ENCODE data around the gene ALDH1A3.

The ALDH1A3 gene

GRCh38 chr15:100859970-100860828 lies 19.4 kb upstream of the ALDH1A3 start:
- DNase-seq: no peak

GRCh38 chr15:100860829-100861510 lies 18.7 kb upstream of the ALDH1A3 start:
- no peak for DNase-seq

- no peak for DNase-seq
These were observed 18.1 kb upstream of the ALDH1A3 start for GRCh38 chr15:100861511-100861991.

DNA sequence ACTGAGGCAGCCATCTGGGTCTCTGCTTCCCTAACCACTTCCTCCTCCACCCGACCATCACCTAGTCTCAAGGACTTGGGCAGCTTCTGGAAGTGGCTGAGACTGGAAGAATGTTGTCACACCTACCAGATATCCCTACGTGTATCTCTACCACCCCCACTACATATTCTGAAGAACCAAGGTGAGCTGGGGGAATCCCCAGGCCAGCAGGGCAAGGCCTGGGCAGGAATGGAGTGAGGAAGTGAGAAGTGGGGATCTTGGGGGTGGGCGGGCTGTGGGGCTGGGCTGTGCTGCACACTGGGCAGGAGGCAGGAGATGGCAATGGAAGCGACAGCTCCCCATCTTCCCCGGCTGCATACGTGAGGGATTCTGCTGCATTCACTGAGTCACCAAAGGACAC lies 17.5 kb upstream of the ALDH1A3 start:
- no peak for DNase-seq

- no peak for DNase-seq
These were observed 16.4 kb upstream of the ALDH1A3 start for GRCh38 chr15:100863075-100863795.

DNA sequence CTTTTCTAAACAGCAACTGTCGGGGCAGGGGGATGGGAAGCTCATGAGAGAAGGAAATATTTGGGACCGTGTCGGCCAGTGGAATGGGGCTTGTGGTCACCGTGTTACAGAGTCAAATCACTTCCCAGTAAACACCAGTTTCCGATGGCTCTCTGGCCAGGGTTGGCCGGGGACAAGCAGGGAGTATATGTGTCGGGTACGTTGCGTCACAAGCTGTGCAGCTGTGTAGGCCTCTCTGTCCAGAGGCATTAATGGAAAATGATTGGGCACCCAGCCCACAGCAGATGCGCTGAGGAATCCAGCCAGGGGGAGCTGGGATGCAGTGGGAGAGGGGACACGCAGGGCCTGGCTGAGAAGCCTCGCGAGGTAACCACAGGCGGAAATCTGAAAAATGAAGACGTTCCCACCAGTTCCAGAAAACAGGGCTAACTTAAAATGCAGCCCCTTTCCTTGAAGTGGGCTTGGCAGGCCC lies 15.8 kb upstream of the ALDH1A3 start:
- no peak for DNase-seq

DNA sequence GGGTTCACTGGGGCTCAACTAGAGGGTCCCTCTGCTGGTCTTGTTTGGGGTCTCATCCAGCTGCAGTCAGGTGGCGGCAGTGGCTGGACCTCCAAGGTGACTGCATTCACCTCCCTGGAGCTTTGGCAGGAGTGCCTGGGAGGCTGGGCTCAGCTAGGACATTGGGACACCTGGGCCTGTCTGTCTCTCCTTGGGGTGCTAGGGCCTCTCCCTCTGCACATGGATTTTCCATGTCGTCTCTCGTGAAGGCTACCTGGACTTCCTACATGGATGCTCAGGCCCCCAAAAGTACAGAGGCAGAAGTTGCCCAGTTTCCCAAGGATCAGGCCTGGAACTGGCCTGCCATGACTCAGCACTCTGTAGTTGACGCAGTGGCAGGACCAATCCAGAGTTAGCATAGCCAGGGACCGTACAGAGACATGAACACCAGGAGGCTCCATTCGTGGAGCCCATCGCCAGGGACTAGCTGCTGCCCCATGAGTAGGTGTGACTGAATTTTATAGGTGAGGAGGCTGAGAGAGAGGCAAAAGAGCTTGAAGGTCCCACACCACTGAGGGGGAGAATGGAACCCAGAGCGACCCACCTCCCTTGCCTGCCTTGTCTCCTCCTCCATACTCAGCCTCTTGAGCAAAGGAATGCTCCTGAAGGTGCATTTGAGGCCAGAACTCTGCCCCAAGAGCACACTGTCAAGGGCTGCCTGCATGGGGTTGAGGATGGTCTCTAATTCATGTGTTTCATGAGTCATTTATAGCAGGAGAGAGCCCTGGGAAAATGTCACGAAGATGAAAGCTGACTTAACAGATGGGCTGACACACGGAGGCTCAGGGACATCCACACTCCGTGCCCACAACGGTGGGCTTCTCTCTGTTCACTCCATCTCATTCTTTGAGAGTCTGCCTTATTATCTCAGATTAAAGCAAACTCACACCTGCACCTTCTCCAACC lies 13.0 kb upstream of the ALDH1A3 start:
- no peak for DNase-seq

DNA sequence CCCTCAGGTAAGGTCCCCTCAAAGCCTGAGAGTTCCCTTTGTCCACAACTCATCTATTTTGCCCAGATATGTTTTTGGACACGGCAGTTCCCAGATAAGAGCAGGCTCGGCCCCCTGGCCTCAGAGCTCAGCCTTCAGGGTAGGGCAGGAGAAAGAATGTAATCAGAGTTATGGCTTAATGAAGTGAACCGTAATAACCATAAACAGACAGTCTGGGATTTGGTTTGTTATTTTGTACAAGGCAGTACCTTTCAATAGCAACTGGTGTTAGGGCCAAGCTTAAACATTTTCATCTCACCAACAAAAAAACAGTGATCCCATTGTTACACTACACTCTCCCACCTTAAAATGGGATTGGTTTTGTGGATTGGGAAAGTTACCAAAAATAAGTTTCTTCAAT lies 12.2 kb upstream of the ALDH1A3 start:
- DNase-seq: no peak

DNA sequence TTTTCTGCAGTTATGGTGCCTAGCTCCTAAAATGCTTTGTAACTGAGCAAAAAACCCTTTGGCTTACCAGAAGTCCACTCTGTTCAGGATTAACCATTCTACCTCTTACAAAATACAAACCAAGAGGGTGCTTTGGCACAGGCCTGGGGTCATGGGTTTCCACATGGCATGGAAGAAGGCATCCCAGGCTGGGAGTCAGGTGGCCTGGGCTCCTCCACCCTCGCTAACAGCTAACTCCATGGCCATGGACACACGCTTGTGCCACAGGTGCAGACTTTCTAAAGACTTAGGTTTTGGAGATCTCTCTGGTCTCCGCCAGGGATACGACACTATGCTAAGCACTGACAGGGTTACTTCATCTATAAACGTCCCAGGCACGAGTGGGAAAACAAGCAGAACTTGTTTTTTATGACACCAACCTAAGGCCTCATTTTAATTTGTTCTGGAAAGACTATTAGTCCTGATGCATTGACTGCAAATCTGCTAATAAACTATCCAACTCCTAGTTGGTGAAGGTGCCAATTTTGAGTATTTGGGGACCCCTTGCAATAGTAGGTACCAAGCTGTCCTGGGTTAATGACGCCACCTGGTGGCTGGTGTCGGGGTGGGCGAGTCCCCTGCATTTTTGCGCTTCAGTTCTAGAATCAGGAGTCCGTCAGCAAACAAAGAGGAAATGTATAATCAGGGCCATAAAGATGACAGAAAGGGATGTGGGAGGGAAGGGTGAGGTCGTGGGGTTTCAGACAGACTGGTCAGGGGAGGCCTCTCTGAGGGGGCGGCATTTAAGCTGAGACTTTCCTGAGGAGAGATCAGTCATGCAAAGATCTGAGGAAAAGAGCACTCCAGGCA lies 10.3 kb upstream of the ALDH1A3 start:
- DNase-seq: no peak

DNA sequence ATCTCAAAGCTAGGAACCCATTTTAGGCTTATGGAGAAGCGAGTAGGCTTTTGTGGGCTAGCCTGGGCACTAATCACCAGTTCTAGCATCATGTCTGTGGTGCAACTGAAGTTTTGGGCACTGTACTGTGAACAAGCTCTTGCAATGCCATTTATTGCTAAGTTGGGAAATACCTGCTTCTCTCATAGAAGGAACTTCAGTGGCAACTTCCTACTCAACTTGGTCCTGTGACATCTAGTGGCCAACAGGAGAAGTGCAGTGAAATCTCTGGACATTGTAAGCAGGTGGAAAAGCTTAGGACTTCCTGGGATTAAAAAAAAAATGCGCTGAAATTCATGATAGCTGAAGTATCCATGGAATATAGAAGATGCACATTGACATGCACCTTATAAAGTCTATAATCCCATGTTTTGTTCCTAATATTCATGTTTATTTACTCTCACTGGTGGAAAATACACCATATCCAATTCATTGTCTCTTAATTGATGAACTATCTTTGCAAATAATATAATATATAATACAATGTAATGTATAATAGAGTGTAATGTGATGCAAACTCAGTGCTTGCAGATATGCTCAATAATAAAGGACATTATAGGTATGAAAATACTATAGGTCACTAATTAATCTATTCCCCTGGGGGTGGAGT lies 6.5 kb upstream of the ALDH1A3 start:
- no peak for DNase-seq

DNA sequence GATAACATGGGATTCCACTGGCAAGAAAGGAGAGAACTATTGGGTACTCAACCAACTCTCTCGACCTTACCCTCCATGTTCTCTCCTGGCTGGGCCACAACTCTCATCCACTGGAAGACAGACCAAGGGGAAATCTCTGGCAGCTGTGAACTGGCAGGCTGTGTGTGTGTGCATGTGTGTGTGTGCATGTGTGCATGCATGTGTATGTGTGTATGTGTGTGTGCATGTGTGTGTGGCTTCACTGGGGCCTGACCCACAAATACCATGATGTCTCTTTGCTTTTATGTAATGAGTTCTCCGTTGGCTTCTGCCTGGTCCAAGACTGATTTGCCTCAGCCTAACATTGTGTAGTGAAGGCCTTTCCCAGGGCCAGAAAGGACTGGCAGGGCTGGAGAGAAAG lies 4.1 kb upstream of the ALDH1A3 start:
- DNase-seq: no peak

DNA sequence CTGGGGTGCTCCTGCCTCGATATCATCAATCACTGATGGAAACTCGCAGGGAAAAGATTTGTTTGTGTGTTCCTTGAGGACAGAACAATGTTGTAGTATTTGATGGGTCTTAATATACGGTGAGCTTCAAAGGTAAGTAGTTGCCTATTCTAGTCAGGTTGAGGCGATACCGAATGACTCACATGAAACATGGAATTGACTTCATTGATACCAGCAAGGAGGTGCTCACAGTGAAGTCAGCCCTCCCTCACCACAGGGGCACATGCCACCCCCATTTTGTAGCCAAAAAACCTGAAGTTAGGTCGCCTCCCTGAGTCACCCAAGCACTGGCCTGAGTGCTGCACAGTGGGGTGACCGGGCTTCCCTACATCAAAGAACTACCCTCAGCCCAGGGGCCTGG lies 3.7 kb upstream of the ALDH1A3 start:
- no peak for DNase-seq

- no peak for DNase-seq
These were observed 2.1 kb upstream of the ALDH1A3 start for GRCh38 chr15:100877551-100877950.

DNA sequence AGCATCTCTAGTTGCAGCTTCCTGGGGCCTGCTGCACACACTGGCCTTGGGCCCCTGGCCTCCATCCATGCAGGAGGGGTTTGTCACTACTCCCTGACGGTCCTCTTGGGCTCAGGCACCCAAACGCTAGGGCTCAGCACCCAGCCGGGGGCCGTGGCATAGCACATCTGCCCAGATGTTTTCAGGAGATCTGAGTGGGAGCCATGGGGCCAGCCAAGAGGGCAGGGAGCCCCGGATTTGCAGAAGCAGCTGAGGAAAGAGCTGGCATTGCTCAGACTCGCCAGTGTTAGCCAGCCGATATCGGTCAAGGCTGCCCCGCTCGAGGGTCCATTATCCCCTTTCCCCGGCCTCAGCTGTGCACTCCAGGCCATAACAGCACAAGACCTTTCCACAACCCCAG lies 1.5 kb upstream of the ALDH1A3 start:
- DNase-seq: no peak

GRCh38 chr15:100878648-100879047 lies 983 bp upstream of the ALDH1A3 start:
- DNase-seq: no peak

GRCh38 chr15:100879061-100879463 lies 569 bp upstream of the ALDH1A3 start:
- no peak for DNase-seq

GRCh38 chr15:100880139-100880896 lies 687 bp downstream of the ALDH1A3 start:
- no peak for DNase-seq

DNA sequence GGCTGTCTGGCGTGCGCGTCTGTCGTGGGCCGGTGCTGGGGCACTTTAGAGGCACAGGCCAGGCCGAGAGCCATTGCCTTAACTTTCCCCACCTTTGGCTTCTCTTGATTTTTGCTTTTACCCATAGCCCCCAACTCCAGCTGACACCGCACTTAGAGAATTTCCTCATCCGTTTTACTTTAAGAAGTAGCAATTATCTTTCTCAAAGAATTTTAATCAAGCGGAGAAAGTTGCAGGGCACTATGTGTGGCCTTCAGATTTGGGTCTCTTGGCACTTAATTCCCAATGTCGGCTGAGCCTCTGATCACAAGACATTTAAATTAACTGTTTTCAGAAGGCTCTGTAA lies 1.2 kb downstream of the ALDH1A3 start:
- no peak for DNase-seq

GRCh38 chr15:100881573-100882336 lies 2.1 kb downstream of the ALDH1A3 start:
- no peak for DNase-seq

All from NCI-H1436 (cell line).